ENCODE results near the gene ABCF2. TPM values are rescaled to one million over a fixed set of nuclear protein-coding genes. Genes with fewer than 3 reads are reported as not detected.

Gene ABCF2
- total RNA-seq, 1 experiment from 2014 or later, result 45.8 TPM

- no TSS peak for BruUV-seq (replicated peaks)
- Histone ChIP-seq H2AFZ (no peak overlapping the region), H3K4me3 (no peak overlapping the region), H3K27me3 (ENCODE audit: insufficient read depth, low read depth) (peaks cover 92% of the 10 kb centered on the region), H3K79me2 (ENCODE audit: low read depth) (no peaks in the 10 kb centered on the region), H3K27ac (no peak overlapping the region), H3F3A (ENCODE audit: insufficient read depth, low read depth) (no peaks in the 10 kb centered on the region), H3K36me3 (ENCODE audit: low read depth) (no peaks in the 10 kb centered on the region), H3K4me1 (replicated peaks; ENCODE audit: insufficient read depth) (no peaks in the 10 kb centered on the region), H3K9me2 (ENCODE audit: insufficient read depth) (no peaks in the 10 kb centered on the region), H4K20me1 (ENCODE audit: insufficient read depth) (no peaks in the 10 kb centered on the region; the same call in 1 of the 2 replicates), H3K4me2 (no peak overlapping the region), H3K9me3 (ENCODE audit: insufficient read depth, low read depth) (no peaks in the 10 kb centered on the region)
- no peak for TF ChIP-seq CTCF (conservative IDR thresholded peaks at IDR 0.05)
- no peak for TF ChIP-seq EZH2 (IDR thresholded peaks at IDR 0.05; ENCODE audit: low read depth)
- ChIA-PET POLR2A (ENCODE audit: unreplicated experiment) (no interaction called here), CTCF (no interaction called here)
- DNase-seq, result no peak
- intact Hi-C loops (cut with micrococcal nuclease; ENCODE audit: unreplicated experiment), result loop anchor here (10.0 kb wide), 1 partner anchor 895 kb away; no protein-coding TSS in a partner anchor
Measured at GRCh38 chr7:151179287-151179860, 47.6 kb downstream of the ABCF2 start.

GRCh38 chr7:151178831-151179230, 48.2 kb downstream of the ABCF2 start:
- H3K36me3 ChIP-seq (ENCODE audit: low read depth), result no peaks in the 10 kb centered on the region
- H4K20me1 ChIP-seq (ENCODE audit: insufficient read depth), result no peaks in the 10 kb centered on the region; the same call in 1 of the 2 replicates
- H3K4me2 ChIP-seq, result no peak overlapping the region
- ChIA-PET CTCF (no interaction called here), POLR2A (ENCODE audit: unreplicated experiment) (no interaction called here)
- DNase-seq, result no peak
- TF ChIP-seq EZH2 (IDR thresholded peaks at IDR 0.05; ENCODE audit: low read depth) (no peak), CTCF (conservative IDR thresholded peaks at IDR 0.05) (no peak)
- H3K9me2 ChIP-seq (ENCODE audit: insufficient read depth), result no peaks in the 10 kb centered on the region
- no peak overlapping the region for H2AFZ ChIP-seq
- H3K27me3 ChIP-seq (ENCODE audit: insufficient read depth, low read depth), result peaks cover 86% of the 10 kb centered on the region
- H3K79me2 ChIP-seq (ENCODE audit: low read depth), result no peaks in the 10 kb centered on the region
- H3K27ac ChIP-seq, result no peak overlapping the region
- no peaks in the 10 kb centered on the region for H3K4me1 ChIP-seq (replicated peaks; ENCODE audit: insufficient read depth)
- no TSS peak for BruUV-seq (replicated peaks)
- intact Hi-C loops (cut with micrococcal nuclease; ENCODE audit: unreplicated experiment), result loop anchor here (10.0 kb wide), 1 partner anchor 894 kb away; no protein-coding TSS in a partner anchor
- H3K9me3 ChIP-seq (ENCODE audit: insufficient read depth, low read depth), result no peaks in the 10 kb centered on the region
- no peak overlapping the region for H3K4me3 ChIP-seq
- no peaks in the 10 kb centered on the region for H3F3A ChIP-seq (ENCODE audit: insufficient read depth, low read depth)

- BruUV-seq (replicated peaks), result no TSS peak
- CTCF ChIA-PET, result interaction anchor here (0.6 to 1.0 kb wide), 2 partner anchors 9 to 152 kb away, joined by 3 to 7 read pairs; no protein-coding TSS in a partner anchor
- POLR2A ChIA-PET (ENCODE audit: unreplicated experiment), result no interaction called here
- Histone ChIP-seq H3K4me1 (replicated peaks; ENCODE audit: insufficient read depth) (no peaks in the 10 kb centered on the region), H3K79me2 (ENCODE audit: low read depth) (no peaks in the 10 kb centered on the region), H3K4me2 (no peak overlapping the region), H3K9me2 (ENCODE audit: insufficient read depth) (no peaks in the 10 kb centered on the region), H3K4me3 (no peak overlapping the region), H3F3A (ENCODE audit: insufficient read depth, low read depth) (no peaks in the 10 kb centered on the region), H4K20me1 (ENCODE audit: insufficient read depth) (no peaks in the 10 kb centered on the region; the same call in 1 of the 2 replicates), H3K36me3 (ENCODE audit: low read depth) (no peaks in the 10 kb centered on the region), H2AFZ (no peak overlapping the region), H3K27me3 (ENCODE audit: insufficient read depth, low read depth) (peaks cover 80% of the 10 kb centered on the region), H3K9me3 (ENCODE audit: insufficient read depth, low read depth) (no peaks in the 10 kb centered on the region), H3K27ac (no peak overlapping the region)
- intact Hi-C loops (cut with micrococcal nuclease; ENCODE audit: unreplicated experiment), result loop anchor here (10.0 kb wide), 1 partner anchor 893 kb away; no protein-coding TSS in a partner anchor
- DNase-seq, result no peak
- TF ChIP-seq CTCF (conservative IDR thresholded peaks at IDR 0.05) (no peak), EZH2 (IDR thresholded peaks at IDR 0.05; ENCODE audit: low read depth) (no peak)
Measured at GRCh38 chr7:151178236-151178635, 48.8 kb downstream of the ABCF2 start.
